PC-9 (cell line): ENCODE data around the gene ARX. TPM values are rescaled to one million over a fixed set of nuclear protein-coding genes. Genes with fewer than 3 reads are reported as not detected.

Experiments used
- BruUV-seq: library from RNA; stranded (reverse); fragments of 400-500 nt; replicated peaks from 2 replicates; lab custom pipeline; 2021; lab: Mats Ljungman, UMichigan
- CTCF ChIA-PET: fragments of 300-600 bp; sonication (Branson Sonifier 250); formaldehyde crosslinking; loops from one replicate; lab custom pipeline; 2022; ENCODE audit warnings: antibody characterized with exemption; lab: Charles Lee
- POLR2A ChIA-PET: fragments of 300-600 bp; sonication (Branson Sonifier 250); formaldehyde crosslinking; loops from one replicate; lab custom pipeline; 2022; ENCODE audit warnings: antibody characterized with exemption; ENCODE audit not compliant: unreplicated experiment; lab: Charles Lee
- DNase-seq, 2 experiments: peaks; one replicate each; pipeline versions ENCODE4 v3.0.0 to v3.0.0-alpha.2; 2015 to 2022; ENCODE audit warnings: mixed read lengths in 1 of 2
- H2AFZ ChIP-seq: fragments of 200-600 bp; sonication (generic); 2 replicates; pipeline ENCODE4 v1.8.1; 2017; ENCODE audit warnings: antibody characterized with exemption
- H3F3A ChIP-seq: fragments of 200-600 bp; sonication (generic); 2 replicates; pipeline ENCODE4 v1.8.1; 2017; ENCODE audit warnings: antibody characterized with exemption, mild to moderate bottlenecking, low read depth; ENCODE audit not compliant: insufficient read depth
- H3K27ac ChIP-seq: fragments of 200-600 bp; sonication (generic); 2 replicates; pipeline ENCODE4 v1.6.1; 2016; ENCODE audit warnings: mixed run types
- H3K27me3 ChIP-seq: fragments of 200-600 bp; sonication (generic); 2 replicates; pipeline ENCODE4 v1.6.1; 2016; ENCODE audit warnings: low read depth, mixed run types; ENCODE audit not compliant: insufficient read depth
- H3K36me3 ChIP-seq: fragments of 200-600 bp; sonication (generic); 2 replicates; pipeline ENCODE4 v1.6.1; 2016; ENCODE audit warnings: low read depth, mixed run types
- H3K4me1 ChIP-seq: fragments of 200-600 bp; sonication (generic); replicated peaks from 2 replicates; pipeline ENCODE4 v1.6.1; 2016; ENCODE audit warnings: mixed run types; ENCODE audit not compliant: insufficient read depth
- H3K4me2 ChIP-seq: fragments of 200-600 bp; sonication (generic); 2 replicates; pipeline ENCODE4 v1.6.1; 2017; ENCODE audit warnings: mixed run types
- H3K4me3 ChIP-seq: fragments of 200-600 bp; sonication (generic); 2 replicates; pipeline ENCODE4 v1.6.1; 2016; ENCODE audit warnings: mixed run types
- H3K79me2 ChIP-seq: fragments of 200-600 bp; sonication (generic); 2 replicates; pipeline ENCODE4 v1.6.1; 2017; ENCODE audit warnings: low read depth, mixed run types
- H3K9me2 ChIP-seq: fragments of 200-600 bp; sonication (generic); 2 replicates; pipeline ENCODE4 v1.8.1; 2017; ENCODE audit warnings: mild to moderate bottlenecking; ENCODE audit not compliant: insufficient read depth
- H3K9me3 ChIP-seq: fragments of 200-600 bp; sonication (generic); 2 replicates; pipeline ENCODE4 v1.8.1; 2016; ENCODE audit warnings: low read depth; ENCODE audit not compliant: insufficient read depth
- H4K20me1 ChIP-seq: fragments of 200-600 bp; sonication (generic); 2 replicates; pipeline ENCODE4 v1.8.1; 2017; ENCODE audit not compliant: insufficient read depth
- CTCF ChIP-seq: fragments of 200-600 bp; sonication (generic); conservative IDR thresholded peaks from 2 replicates; pipeline ENCODE4 v1.6.1; 2017; ENCODE audit warnings: mixed run types, antibody characterized with exemption, mild to moderate bottlenecking, moderate library complexity
- EZH2 ChIP-seq: fragments of 200-600 bp; sonication (generic); IDR thresholded peaks from 2 replicates; pipeline ENCODE4 v1.8.0; 2017; ENCODE audit warnings: antibody characterized with exemption, low read depth
- intact Hi-C: fragments of 100-400 bp; cut with micrococcal nuclease; formaldehyde crosslinking; loops from one replicate; pipeline ENCODE4 v1.10.0; 2022; ENCODE audit not compliant: unreplicated experiment
- total RNA-seq: library from RNA; stranded (reverse); gene quantifications from 2 replicates; pipeline ENCODE4 v1.2.3, GENCODE V29; 2021

Gene ARX
- total RNA-seq, 1 experiment from 2014 or later = not detected

- BruUV-seq = no TSS peak
- intact Hi-C loops = loop anchor here (10.0 kb wide), 1 partner anchor 758 kb away; no protein-coding TSS in a partner anchor
- no peak overlapping the region for H3K27ac ChIP-seq
- ChIA-PET CTCF (interaction anchor here (0.7 kb wide), 1 partner anchor 1108 kb away, joined by 3 read pairs; no protein-coding TSS in a partner anchor), POLR2A (no interaction called here)
- H3K4me2 ChIP-seq = no peak overlapping the region
- H2AFZ ChIP-seq = no peak overlapping the region
- no peaks in the 10 kb centered on the region for H3K79me2 ChIP-seq
- no peaks in the 10 kb centered on the region for H4K20me1 ChIP-seq
- no peaks in the 10 kb centered on the region for H3K27me3 ChIP-seq
- no peaks in the 10 kb centered on the region for H3K9me3 ChIP-seq
- H3K4me3 ChIP-seq = no peak overlapping the region
- H3K9me2 ChIP-seq = no peaks in the 10 kb centered on the region
- no peaks in the 10 kb centered on the region for H3F3A ChIP-seq
- H3K4me1 ChIP-seq = no peaks in the 10 kb centered on the region
- no peaks in the 10 kb centered on the region for H3K36me3 ChIP-seq
- TF ChIP-seq EZH2 = no peak
- no peak for DNase-seq
Measured at GRCh38 chrX:25012433-25012735, 3.4 kb downstream of the ARX start.

- H3K79me2 ChIP-seq = no peaks in the 10 kb centered on the region
- CTCF ChIA-PET = interaction anchor here (0.7 kb wide), 1 partner anchor 1107 kb away, joined by 3 read pairs; no protein-coding TSS in a partner anchor
- TF ChIP-seq CTCF = no peak
- TF ChIP-seq EZH2 = no peak
- POLR2A ChIA-PET = no interaction called here
- H3K4me1 ChIP-seq = no peaks in the 10 kb centered on the region
- BruUV-seq = no TSS peak
- no peak overlapping the region for H3K4me2 ChIP-seq
- no peak for DNase-seq
- H3K9me2 ChIP-seq = no peaks in the 10 kb centered on the region
- intact Hi-C loops = loop anchor here (10.0 kb wide), 1 partner anchor 757 kb away; no protein-coding TSS in a partner anchor
- H3K9me3 ChIP-seq = no peaks in the 10 kb centered on the region
- H3K27ac ChIP-seq = no peak overlapping the region
- no peak overlapping the region for H3K4me3 ChIP-seq
- H3K27me3 ChIP-seq = no peaks in the 10 kb centered on the region
- H3F3A ChIP-seq = no peaks in the 10 kb centered on the region
- no peak overlapping the region for H2AFZ ChIP-seq
- H4K20me1 ChIP-seq = no peaks in the 10 kb centered on the region
- H3K36me3 ChIP-seq = no peaks in the 10 kb centered on the region
Measured at GRCh38 chrX:25011589-25012432, 4.0 kb downstream of the ARX start.

GRCh38 chrX:25010784-25011588, 4.8 kb downstream of the ARX start:
- H3K27ac ChIP-seq = no peak overlapping the region
- H4K20me1 ChIP-seq = no peaks in the 10 kb centered on the region
- intact Hi-C loops = loop anchor here (10.0 kb wide), 1 partner anchor 756 kb away; no protein-coding TSS in a partner anchor
- no peak overlapping the region for H3K4me2 ChIP-seq
- TF ChIP-seq EZH2 (no peak), CTCF (no peak)
- no peaks in the 10 kb centered on the region for H3K9me2 ChIP-seq
- DNase-seq = no peak
- H2AFZ ChIP-seq = no peak overlapping the region
- BruUV-seq = no TSS peak
- no peaks in the 10 kb centered on the region for H3K79me2 ChIP-seq
- no peaks in the 10 kb centered on the region for H3K4me1 ChIP-seq
- H3F3A ChIP-seq = no peaks in the 10 kb centered on the region
- no peaks in the 10 kb centered on the region for H3K36me3 ChIP-seq
- H3K9me3 ChIP-seq = no peaks in the 10 kb centered on the region
- ChIA-PET POLR2A (no interaction called here), CTCF (no interaction called here)
- H3K27me3 ChIP-seq = no peaks in the 10 kb centered on the region
- no peak overlapping the region for H3K4me3 ChIP-seq
